ENCODE data around the gene ANKS1A.
"Not testable (repeated sequence)": the region's sequence is repeated elsewhere in the genome, so short reads cannot be mapped to it uniquely, and the experiment has no call there.

The ANKS1A gene, protein sequence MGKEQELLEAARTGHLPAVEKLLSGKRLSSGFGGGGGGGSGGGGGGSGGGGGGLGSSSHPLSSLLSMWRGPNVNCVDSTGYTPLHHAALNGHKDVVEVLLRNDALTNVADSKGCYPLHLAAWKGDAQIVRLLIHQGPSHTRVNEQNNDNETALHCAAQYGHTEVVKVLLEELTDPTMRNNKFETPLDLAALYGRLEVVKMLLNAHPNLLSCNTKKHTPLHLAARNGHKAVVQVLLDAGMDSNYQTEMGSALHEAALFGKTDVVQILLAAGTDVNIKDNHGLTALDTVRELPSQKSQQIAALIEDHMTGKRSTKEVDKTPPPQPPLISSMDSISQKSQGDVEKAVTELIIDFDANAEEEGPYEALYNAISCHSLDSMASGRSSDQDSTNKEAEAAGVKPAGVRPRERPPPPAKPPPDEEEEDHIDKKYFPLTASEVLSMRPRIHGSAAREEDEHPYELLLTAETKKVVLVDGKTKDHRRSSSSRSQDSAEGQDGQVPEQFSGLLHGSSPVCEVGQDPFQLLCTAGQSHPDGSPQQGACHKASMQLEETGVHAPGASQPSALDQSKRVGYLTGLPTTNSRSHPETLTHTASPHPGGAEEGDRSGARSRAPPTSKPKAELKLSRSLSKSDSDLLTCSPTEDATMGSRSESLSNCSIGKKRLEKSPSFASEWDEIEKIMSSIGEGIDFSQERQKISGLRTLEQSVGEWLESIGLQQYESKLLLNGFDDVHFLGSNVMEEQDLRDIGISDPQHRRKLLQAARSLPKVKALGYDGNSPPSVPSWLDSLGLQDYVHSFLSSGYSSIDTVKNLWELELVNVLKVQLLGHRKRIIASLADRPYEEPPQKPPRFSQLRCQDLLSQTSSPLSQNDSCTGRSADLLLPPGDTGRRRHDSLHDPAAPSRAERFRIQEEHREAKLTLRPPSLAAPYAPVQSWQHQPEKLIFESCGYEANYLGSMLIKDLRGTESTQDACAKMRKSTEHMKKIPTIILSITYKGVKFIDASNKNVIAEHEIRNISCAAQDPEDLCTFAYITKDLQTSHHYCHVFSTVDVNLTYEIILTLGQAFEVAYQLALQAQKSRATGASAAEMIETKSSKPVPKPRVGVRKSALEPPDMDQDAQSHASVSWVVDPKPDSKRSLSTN

DNA sequence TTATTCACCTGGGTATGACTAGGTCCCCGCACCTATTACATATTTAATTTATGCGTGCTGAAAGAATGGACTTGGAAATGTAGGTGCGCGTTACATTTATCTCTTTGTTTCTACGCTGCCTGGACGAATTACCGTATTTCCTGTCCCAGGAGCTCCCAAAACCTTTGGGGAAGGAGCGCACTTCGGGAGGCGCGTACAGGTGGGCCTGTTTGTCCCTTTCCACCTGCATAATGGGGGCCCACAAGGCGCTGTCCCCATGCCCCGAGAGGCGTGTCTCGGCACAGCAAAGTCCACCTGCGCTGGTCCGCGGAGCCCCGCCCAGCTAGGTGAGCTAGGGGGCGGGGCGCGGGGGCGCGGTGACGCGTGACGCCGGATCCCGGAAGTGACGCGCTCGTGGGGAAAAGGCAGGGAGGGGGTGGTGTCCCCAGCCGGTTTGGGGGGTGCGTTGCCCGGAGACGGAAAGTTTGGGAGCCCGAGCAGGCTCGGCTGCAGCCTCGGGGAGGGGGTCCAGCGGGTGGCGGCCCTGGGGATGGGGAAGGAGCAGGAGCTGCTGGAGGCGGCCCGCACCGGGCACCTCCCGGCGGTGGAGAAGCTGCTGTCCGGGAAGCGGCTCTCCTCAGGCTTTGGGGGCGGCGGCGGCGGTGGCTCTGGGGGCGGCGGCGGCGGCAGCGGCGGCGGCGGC is at the start of gene ANKS1A:
ANKS1A (plus strand) TSS at position 382 of the 682 bp plus-strand sequence; CDS start at position 530, 148 bp downstream.
- peak; percentile 91 to 93 for DNase-seq (ENCODE audit: low read depth in 2 of 2)

DNA sequence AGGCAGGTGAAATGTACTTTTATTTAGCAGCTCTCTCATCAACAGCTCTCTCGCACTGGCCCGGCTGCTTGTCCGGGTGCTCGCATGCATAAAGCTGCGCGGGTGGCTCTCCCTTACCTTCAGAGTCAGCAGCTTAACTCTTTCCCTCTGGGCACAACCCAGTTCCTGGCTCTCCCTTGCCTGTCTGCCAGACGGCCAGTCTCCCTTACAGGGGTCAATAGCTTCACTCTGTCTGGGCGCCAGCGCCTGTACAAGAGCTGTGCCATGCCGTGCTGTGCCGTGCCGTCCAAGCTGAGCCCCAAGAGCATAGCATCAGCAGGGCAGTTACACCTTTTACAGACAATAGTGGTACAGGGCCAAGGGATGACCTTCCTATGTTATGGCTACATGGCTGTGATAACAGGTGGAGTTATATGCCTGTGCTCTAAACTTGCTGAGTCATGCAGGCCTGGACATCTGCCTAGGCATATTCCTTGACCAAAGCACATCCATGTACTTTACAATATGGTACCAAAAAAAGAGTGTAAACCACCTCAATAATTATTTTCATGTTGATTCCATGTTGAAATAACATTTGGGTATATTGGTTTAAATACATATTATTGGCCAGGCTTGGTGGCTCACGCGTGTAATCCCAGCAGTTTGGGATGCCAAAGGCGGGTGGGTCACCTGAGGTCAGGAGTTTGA is 49.2 kb upstream of the ANKS1A start:
- no peak for DNase-seq (ENCODE audit: low read depth in 2 of 2)

DNA sequence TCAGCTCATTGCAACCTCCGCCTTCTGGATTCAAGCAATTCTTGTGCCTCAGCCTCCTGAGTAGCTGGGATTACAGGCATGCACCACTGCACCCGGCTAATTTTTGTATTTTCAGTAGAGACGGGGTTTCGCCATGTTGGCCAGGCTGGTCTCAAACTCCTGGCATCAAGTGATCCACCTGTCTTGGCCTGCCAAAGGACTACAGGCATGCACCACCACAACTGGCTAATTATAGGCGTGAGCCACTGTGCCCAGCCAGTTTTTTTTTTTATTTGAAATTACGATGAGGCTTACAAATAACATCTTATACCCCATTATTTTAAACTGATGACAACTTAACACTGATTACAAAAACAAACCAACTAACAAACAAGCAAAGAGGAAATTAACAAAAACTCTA is 40.0 kb upstream of the ANKS1A start:
- DNase-seq (ENCODE audit: low read depth in 2 of 2): not testable (repeated sequence)

DNA sequence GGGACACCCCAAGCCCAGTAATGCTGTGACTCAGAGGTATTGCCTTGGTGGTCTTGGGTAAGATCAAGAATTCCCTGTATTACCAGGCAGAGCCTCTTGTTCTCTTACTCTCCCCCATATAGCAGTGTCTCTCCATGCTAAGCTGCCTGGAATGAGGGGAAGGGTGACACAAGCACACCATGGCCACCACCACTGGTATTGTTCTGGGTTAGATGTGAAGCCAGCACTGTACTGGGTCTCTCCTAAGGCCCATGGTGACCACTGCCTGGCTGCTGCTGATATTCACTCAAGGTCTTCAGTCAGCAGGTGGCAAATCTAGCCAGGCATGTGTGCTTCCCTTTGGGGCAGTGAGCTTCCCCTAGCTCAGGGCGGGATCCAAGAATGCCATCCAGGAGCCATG is 37.7 kb upstream of the ANKS1A start:
- no peak for DNase-seq (ENCODE audit: low read depth in 2 of 2)

DNA sequence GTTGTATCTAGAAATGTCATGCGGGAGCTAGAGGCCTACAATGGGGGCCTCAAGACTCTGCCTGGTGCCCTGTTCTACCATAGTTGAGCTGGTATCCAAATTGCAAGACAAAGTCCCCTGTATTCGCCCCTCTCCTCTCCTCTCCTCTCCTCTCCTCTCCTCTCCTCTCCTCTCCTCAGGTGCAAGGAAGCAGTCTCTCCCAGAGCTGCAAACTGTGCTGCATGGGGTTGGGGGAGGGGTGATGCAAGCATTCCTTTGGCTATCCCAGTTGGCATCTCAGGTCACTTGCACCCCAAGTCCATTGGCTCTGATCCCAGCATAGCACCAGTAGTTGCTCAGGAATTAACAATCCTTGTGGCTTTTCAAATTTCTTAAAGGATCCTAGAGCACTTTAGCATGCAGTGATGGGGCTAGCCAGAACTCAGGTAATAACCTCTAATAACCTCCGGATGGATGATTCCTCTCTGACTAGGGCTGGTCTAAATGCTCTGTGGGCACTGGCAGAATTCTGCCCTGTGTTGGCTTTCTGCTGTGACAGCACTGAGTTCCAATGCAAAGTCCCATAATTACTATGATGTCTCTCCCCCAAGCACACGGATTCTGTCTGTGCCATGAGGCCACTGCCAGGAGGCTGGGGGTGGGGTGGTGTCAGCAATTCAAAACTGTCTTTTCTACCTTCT is 36.5 kb upstream of the ANKS1A start:
- no peak for DNase-seq (ENCODE audit: low read depth in 2 of 2)

DNA sequence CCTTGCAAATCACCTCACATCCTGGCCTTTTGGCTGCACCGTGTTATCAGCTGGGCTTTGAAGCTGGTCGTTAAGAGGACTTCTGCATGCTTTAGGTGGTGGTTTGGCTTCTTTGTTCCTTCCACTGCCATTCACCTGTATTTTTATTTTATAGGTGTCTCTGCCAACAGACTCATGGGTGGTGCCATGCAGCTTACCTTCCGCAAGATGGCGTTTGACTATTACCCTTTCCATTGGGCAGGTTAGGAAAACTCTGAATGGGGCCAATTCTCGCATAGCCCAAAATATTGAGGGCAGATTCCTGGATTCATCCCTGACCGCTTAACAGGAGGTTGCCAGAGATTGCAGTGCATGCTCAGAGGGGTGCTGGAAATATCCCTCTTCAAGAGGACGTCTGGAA is 33.6 kb upstream of the ANKS1A start:
- no peak for DNase-seq (ENCODE audit: low read depth in 2 of 2)

DNA sequence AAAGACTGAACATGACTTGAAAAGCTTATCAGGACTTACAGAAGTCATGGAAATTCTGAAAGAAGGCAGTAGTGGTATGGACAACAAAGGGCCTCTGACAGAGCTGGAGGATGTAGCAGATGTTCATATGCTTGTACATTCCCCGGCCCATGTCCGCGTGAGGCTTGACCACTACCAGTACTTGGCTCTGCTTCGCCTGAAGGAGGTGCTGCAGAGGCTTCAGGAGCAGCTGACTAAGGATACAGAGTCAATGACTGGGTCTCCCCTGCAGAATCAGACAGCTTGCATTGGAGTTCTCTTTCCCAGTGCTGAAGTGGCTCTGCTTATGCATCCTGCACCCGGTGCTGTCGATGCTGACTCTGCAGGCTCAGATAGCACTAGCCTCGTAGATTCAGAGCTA is 30.4 kb upstream of the ANKS1A start:
- DNase-seq (ENCODE audit: low read depth in 2 of 2): no peak

DNA sequence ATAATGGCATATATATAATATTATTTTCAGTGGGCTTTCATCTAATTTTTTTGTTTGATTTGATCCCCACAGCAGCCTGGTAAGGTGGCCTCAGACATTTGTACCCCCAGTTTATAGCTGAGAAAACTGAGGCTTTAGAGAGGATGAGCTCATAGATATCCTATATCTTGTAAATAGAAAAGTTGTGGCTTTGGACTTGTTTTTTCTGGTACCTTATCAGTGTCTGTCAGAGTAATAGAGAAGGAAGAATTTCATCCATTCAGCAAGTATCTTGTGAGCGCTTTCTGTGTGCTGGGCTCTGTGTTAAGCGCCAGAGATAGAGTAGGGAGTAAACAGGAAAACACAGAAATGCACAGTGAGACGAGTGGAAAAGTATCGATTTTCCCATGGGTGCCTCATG is 29.1 kb upstream of the ANKS1A start:
- no peak for DNase-seq (ENCODE audit: low read depth in 2 of 2)

DNA sequence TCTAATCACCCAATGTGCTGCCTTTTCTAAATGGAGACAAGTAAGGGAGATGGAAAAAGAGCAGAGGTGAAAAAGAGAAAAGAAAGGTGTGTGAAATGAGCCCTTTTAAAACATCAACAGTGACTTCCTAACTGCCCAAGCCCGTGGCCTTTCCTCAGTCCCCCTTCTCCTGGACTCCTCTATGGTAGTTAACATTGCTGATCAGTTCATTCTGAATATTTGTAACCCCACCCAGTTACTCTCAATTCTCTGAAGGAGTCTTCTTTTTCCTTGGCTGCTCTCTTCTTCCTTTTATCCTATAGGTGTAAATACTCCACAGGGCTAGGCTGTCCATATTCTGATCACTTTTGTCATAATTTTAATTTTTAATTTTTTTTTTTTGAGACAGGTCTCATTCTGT is 28.3 kb upstream of the ANKS1A start:
- no peak for DNase-seq (ENCODE audit: low read depth in 2 of 2)

DNA sequence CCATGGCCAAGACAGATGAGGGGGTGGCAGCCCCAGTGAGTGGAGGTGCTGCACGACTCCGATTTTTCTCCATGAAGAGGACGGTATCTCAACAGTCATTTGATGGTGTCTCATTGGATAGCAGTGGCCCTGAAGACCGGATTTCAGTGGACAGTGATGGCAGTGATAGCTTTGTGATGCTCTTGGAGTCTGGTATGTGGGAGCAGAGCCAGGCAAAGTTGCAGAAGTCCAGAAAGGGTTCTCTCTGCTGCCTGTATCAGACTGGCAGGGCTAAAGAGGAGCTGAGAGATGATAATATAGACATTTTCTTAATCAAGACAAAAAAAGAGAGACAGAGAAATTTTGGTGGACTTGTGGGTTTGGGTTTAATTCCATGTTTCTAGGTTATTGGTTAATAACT is 25.0 kb upstream of the ANKS1A start:
- no peak for DNase-seq (ENCODE audit: low read depth in 2 of 2)

DNA sequence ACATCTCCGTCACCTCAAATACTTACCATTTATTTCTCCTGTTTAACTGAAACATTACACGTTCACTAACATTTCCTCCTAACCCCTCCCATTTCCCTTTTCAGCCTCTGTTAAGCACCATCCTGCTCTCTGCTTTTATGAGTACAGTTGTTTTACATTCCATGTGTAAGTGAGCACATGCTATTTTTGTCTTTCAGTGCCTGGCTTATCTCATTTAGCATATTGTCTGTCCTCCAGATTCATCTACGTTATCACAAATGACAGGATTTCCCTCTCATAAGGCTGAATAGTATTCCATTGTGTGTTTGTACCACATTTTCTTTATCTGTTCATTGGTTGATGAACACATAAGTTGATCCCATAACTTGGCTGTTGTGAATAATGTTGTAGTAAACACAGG is 23.9 kb upstream of the ANKS1A start:
- DNase-seq (ENCODE audit: low read depth in 2 of 2): no peak

DNA sequence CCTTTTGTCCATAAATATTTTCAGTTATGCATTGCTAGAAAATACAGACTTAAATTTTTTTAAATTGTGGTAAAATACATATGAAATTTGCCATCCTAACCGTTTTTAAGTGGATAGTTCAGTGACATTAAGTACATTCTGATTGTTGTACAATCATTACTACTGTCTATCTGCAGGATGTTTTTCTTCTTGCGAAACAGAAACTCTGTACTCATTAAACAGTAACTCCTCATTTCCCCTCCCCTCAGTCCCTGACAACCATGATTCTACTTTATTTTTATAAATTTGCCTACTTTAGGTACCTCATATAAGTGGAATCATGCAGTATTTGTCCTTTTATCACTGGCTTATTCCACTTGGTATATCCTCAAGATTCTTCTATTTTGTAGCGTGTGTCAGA is 22.5 kb upstream of the ANKS1A start:
- no peak for DNase-seq (ENCODE audit: low read depth in 2 of 2)

DNA sequence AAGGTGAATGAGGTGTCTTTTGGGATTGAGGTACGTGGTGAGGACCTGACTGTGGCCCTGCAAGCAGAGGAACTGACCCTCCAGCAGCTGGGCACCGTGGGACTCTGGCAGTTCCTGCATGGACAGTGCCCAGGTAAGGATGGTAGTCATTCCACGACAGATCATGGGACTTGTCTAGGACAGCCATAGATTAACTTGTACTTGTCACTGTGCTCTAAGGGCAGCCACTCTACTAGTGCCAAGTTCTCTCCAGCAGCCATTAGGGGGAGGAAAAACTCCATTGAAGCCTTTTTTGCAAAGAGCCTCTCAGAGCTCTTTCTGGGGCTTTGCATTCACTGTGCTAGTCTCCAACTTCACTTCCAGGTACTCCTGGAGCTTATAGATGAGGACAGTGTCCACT is 21.6 kb upstream of the ANKS1A start:
- DNase-seq (ENCODE audit: low read depth in 2 of 2): no peak

DNA sequence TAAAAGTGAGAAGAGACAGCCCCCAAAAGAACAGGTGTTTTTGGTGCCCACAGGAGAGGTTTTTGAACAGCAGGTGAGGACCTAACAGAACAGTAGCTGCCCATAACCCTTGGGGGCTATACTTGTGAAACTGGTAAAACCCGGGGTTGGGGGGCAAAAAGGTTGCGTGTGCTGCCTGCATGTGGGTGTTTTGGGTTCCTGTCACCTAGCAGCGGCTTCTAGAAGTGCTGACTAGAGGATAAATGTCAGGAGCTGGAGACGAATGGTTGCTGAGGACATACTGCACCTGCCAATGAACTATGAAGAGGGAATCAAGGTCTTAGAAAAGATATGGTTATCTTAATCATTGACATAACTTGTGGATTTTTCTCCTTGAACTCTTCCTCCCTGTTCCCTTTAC is 17.2 kb upstream of the ANKS1A start:
- DNase-seq (ENCODE audit: low read depth in 2 of 2): no peak

DNA sequence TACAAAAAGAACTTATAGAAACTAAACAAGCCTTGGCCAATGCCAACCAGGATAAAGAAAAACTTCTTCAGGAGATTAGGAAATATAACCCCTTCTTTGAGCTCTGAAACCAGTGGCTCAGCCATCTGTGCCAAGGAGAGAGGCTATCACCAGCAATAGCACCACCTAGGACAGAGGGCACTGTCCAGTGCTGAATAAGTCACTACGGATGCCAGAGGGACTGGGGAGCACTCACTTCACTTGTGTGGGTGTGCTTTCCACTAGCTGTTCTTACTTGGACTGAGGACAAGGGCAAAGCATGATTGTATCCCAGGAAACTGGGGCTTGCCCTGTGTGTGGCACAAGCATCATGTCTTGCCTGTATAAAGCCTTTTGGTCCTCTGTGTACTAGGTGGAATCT is 16.7 kb upstream of the ANKS1A start:
- DNase-seq (ENCODE audit: low read depth in 2 of 2): no peak

DNA sequence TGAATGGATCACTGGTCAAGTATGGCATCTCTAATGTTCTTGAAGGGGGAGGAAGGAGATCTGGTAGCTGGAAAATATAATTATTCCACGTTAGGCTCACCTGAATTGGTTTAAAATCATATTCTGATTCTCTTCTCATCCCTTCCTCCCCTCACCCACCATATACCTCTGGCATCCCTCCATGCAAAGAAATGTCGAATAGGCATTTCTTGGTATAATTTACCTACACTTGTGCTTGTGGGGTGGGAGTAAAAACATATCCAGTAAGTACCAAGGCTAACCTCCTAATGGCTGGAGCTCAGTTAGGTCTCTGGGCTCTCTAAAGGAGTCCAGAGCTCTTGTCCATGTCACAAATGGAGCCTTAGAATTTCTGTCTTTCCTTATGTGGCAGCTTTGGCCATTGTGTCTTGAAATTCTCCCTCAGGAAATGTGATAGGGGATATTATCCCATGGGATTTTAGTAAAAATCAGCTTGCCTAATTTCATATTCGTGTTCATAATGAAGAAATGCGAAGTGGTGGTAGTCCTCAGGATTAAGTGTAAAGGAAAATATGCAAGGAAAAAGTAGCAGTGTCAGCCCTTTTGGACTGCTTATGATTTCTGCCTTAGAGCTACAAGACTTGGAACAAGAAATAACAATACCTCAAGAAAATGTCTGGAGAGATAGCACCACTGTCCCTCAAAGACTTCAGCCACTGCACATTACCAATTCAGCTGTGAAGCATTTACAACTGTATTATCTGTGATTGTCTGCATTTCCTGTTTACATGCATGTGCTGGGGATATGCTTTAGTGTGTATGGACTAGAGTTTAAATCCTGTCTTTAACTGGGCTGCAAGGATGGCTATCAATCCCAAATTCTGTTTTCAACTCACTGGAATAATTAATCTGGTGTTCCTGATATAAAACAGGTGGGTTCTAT is 13.5 kb upstream of the ANKS1A start:
- DNase-seq (ENCODE audit: low read depth in 2 of 2): no peak

DNA sequence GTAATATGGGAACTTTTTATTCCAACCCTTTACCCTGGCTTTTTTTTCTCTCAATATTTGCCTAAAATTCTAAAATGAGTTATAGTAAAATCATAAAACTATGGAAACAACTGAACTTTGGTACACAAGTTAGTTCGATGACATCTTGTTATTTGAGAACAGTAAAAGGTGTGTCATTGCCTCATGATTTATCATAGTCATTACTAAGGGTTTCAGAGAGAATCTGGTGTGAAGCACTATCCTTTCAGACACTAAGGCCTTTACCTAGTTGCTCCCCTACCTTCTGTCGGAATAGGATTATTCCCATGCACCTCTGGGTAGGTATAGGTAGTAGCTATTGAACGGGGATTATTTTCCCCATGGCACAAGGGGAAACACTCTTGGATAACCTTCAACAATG is 12.6 kb upstream of the ANKS1A start:
- no peak for DNase-seq (ENCODE audit: low read depth in 2 of 2)

DNA sequence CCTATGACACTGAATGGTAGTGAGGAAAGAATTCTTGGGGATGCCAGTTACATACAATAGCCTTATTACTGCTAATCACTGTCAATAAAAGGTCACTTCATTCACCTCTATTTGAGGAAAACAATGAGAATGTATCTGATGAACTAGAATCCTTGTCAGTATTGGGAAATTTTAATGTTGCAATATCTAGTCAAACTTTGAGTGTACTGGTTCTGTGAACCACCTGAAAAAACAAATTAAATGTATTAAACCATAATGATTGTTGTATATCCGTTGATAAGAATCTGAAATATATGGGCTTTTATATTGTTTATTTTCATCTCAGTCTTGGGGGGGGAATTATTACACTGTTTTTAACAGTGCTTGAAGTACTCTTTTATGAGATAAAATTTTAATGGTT is 11.8 kb upstream of the ANKS1A start:
- DNase-seq (ENCODE audit: low read depth in 2 of 2): no peak

DNA sequence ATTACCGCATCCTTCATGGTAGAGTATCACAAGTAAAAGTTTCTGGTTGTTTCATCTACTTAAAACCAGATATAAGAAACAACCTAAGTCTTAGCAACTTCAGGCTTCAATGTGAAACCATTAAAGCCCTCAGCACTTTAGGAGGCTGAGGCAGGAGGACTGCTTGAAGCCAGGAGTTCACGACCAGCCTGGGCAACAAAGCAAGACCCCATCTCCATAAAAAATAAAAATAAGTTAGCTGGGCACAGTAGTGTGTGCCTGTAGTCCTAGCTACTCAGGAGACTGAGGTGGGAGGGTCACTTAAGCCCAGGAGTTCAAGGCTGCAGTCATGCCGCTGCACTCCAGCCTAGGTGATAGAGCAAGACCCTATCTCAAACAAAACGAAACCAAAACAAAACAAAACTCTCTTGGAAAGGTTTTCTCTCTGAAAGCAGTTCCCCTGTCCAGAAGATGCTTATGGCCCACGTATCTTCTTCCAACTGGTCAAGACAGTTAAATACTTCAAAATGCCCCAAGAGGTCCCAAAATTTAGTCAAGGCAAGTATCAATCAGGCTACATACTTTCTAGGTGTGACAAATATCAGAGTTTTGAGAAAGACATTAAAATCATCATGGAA is 11.1 kb upstream of the ANKS1A start:
- no peak for DNase-seq (ENCODE audit: low read depth in 2 of 2)

Data from stimulated activated CD4-positive, alpha-beta T cell treated with anti-CD3 and anti-CD28 coated beads, Interleukin-1b, Interleukin-23, amount 100 ng/mL, for 4 hours (primary cell).